IPS-15b (cell line): Measurements from ENCODE around the gene BOLL.
"Not testable (repeated sequence)": the region's sequence is repeated elsewhere in the genome, so short reads cannot be mapped to it uniquely, and the experiment has no call there.

Experiments
- H3K27me3 ChIP-seq: one replicate; pipeline ENCODE4 v1.6.1; 2013; ENCODE audit warnings: low read length; ENCODE audit not compliant: control insufficient read depth, insufficient read depth
- H3K36me3 ChIP-seq: one replicate; pipeline ENCODE4 v1.6.1; 2013; ENCODE audit warnings: low read length; ENCODE audit not compliant: control insufficient read depth, insufficient read depth
- H3K4me1 ChIP-seq: one replicate; pipeline ENCODE4 v1.6.1; 2013; ENCODE audit warnings: mild to moderate bottlenecking, low read length; ENCODE audit not compliant: control insufficient read depth, insufficient read depth
- H3K4me3 ChIP-seq: one replicate; pipeline ENCODE4 v1.5.1; 2013; ENCODE audit warnings: low read depth, low read length
- H3K9ac ChIP-seq: one replicate; pipeline ENCODE4 v1.6.1; 2013; ENCODE audit warnings: low read depth, mild to moderate bottlenecking, low read length
- H3K9me3 ChIP-seq: one replicate; pipeline ENCODE4 v1.6.1; 2013; ENCODE audit warnings: mild to moderate bottlenecking, low read length; ENCODE audit not compliant: control insufficient read depth, insufficient read depth

The BOLL gene

GRCh38 chr2:197786010-197786877 is 1.1 kb upstream of the BOLL start:
- H3K27me3 ChIP-seq: peaks cover 31% of the 10 kb centered on the region
- H3K36me3 ChIP-seq: no peaks in the 10 kb centered on the region
- H3K9ac ChIP-seq: no peak overlapping the region
- peak overlapping the region; percentile 79 for H3K4me3 ChIP-seq
- H3K4me1 ChIP-seq: no peaks in the 10 kb centered on the region
- H3K9me3 ChIP-seq: no peaks in the 10 kb centered on the region

GRCh38 chr2:197782126-197782525 is 3.0 kb downstream of the BOLL start:
- H3K36me3 ChIP-seq: no peaks in the 10 kb centered on the region
- peaks cover 19% of the 10 kb centered on the region for H3K27me3 ChIP-seq
- no peaks in the 10 kb centered on the region for H3K9me3 ChIP-seq
- no peaks in the 10 kb centered on the region for H3K4me1 ChIP-seq
- H3K4me3 ChIP-seq: no peak overlapping the region
- no peak overlapping the region for H3K9ac ChIP-seq

DNA sequence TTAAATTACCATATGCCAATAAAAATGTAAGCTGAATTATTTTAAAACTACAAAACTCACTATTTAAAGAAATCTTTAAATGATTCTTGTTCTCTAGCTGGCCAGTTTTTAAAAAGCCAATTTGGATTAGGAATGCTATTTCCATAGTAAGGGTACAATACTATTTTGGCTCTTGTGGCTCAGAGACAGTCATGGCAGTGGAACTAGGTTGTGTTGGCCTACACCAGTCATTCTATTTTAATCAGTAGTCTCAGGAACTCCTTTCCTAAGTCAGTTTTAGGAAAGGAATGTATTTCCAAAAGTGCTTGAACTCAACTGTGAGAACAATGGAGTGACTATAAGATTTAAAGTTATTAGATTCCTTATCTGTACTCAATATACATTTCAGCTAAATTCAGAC is 5.9 kb downstream of the BOLL start:
- Histone ChIP-seq H3K4me3 (no peak overlapping the region), H3K4me1 (no peaks in the 10 kb centered on the region), H3K9ac (no peak overlapping the region), H3K9me3 (no peaks in the 10 kb centered on the region), H3K36me3 (no peaks in the 10 kb centered on the region), H3K27me3 (no peaks in the 10 kb centered on the region)

DNA sequence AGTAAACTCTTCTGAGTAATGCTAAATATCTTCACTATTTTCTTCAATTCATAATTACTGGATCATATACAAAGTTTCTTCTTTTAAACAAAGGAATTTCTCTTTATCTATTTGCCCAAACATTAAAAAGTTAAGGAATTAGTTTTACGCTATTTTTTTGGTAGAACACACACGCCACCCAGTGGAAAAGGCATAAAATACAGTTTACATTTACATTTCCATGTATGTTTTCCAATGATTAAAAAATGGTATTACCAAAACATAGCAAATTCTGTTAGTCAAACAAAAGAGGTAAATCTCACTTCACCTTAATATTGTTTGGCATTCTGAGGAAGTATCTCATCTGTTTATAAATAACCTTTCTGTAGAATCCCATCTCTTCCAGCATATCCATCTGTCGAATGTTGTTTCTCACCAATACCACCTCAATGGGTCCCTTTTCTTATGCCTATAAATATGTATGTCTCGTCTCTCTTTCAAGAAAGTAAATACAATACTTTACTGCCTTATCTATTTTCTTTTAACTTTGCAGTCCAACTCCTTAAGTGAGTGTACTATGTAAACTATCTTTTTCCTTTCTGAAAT is 7.2 kb downstream of the BOLL start:
- no peak overlapping the region for H3K4me3 ChIP-seq
- no peak overlapping the region for H3K9ac ChIP-seq
- H3K4me1 ChIP-seq: no peaks in the 10 kb centered on the region
- H3K27me3 ChIP-seq: no peaks in the 10 kb centered on the region
- no peaks in the 10 kb centered on the region for H3K9me3 ChIP-seq
- H3K36me3 ChIP-seq: no peaks in the 10 kb centered on the region

DNA sequence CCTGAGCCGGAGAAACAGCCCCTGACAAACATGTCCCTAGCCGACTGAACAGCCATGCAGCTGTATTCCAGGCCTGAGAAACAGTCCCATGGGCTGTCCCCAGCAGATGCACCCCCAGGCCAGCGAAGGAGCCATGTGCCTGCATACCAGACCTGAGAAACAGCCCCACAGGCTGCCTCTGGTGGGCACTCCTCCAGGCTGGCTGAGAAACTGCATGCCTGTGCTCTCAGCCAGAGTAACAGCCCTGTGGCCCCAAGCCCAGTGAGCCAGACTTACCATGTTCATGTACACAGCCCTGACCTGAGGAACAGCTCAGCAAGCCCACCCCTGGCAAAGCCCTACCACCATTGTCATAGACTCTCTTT is 24.8 kb downstream of the BOLL start:
- Histone ChIP-seq H3K9ac (no peak overlapping the region), H3K4me3 (no peak overlapping the region), H3K4me1 (peaks cover 3% of the 10 kb centered on the region), H3K27me3 (no peaks in the 10 kb centered on the region), H3K36me3 (no peaks in the 10 kb centered on the region), H3K9me3 (no peaks in the 10 kb centered on the region)

GRCh38 chr2:197759625-197760292 is 25.4 kb downstream of the BOLL start:
- Histone ChIP-seq H3K9me3 (no peaks in the 10 kb centered on the region), H3K4me1 (peaks cover 3% of the 10 kb centered on the region), H3K9ac (no peak overlapping the region), H3K27me3 (no peaks in the 10 kb centered on the region), H3K36me3 (no peaks in the 10 kb centered on the region), H3K4me3 (no peak overlapping the region)

GRCh38 chr2:197759013-197759412 is 26.1 kb downstream of the BOLL start:
- Histone ChIP-seq H3K4me1 (peaks cover 3% of the 10 kb centered on the region), H3K9me3 (no peaks in the 10 kb centered on the region), H3K36me3 (no peaks in the 10 kb centered on the region), H3K4me3 (no peak overlapping the region), H3K9ac (no peak overlapping the region), H3K27me3 (no peaks in the 10 kb centered on the region)

GRCh38 chr2:197740200-197740599 is 44.9 kb downstream of the BOLL start:
- Histone ChIP-seq H3K36me3 (no peaks in the 10 kb centered on the region), H3K4me3 (no peak overlapping the region), H3K9ac (no peak overlapping the region), H3K27me3 (no peaks in the 10 kb centered on the region), H3K4me1 (no peaks in the 10 kb centered on the region), H3K9me3 (no peaks in the 10 kb centered on the region)

DNA sequence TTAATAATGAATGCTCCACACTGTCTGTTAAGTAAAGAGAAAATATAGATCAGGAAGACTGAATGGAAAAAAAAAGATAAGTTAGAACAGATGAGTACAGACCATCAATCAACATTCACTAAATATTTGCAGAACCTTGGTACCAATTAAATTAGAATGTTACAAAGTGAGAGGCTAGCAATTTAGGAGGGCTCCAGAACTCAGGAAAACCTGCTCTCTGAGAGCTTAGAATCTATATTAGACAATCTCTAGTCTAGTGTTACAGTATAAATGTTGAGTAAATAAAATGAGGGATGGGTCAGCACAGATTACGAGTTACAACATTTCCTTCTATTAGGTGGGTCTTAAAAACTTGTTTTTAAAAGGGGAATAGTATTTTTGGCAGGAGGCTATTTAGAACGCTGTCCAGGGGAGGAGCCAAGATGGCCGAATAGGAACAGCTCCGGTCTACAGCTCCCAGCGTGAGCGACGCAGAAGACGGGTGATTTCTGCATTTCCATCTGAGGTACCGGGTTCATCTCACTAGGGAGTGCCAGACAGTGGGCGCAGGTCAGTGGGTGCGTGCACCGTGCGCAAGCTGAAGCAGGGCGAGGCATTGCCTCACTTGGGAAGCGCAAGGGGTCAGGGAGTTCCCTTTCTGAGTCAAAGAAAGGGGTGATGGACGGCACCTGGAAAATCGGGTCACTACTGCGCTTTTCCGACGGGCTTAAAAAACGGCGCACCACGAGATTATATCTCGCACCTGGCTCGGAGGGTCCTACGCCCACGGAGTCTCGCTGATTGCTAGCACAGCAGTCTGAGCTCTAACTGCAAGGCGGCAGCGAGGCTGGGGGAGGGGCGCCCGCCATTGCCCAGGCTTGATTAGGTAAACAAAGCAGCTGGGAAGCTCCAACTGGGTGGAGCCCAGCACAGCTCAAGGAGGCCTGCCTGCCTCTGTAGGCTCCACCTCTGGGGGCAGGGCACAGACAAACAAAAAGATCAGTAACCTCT is 56.3 kb downstream of the BOLL start:
- not testable (repeated sequence) for H3K4me3 ChIP-seq, H3K36me3 ChIP-seq, H3K4me1 ChIP-seq, H3K27me3 ChIP-seq, H3K9ac ChIP-seq, H3K9me3 ChIP-seq

DNA sequence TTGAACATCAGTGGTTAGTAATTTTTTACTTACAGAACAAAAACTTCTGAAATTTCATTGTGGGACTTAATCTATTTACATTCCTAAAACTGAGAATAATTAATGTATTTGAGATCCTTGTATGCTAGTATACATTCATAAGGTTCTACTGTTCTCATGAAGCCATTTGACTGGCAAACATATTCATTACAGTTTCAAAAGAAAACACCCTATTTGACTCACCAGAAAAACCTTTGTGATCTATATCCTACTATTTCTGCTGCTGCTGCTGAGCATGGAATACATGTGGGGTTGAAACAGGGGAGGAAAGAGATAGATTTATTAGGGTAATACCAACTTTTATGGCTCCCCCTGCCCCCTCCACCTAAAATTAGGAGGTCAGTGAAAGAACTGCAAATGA is 58.1 kb downstream of the BOLL start:
- Histone ChIP-seq H3K4me1 (no peaks in the 10 kb centered on the region), H3K27me3 (no peaks in the 10 kb centered on the region), H3K9ac (no peak overlapping the region), H3K36me3 (no peaks in the 10 kb centered on the region), H3K9me3 (peaks cover 5% of the 10 kb centered on the region), H3K4me3 (no peak overlapping the region)

DNA sequence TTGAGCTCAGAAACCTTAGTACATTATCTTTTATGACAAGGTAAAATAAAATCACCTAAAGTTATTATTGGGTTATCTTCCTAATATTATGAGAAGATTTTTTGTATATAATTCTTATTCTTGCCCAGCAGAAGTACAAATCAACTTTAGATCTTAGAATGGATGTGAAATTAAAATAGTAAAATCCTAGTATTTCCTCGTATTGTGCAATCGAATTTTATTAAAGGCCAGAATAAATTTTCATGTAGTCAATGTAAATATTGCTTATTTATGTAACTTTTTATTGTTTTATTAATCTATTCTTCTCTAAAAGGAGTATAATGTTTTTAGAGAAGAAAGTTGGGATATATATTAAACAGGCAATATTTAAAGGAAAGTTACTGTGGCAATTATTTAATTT is 67.3 kb downstream of the BOLL start:
- H3K27me3 ChIP-seq: no peaks in the 10 kb centered on the region
- H3K4me1 ChIP-seq: no peaks in the 10 kb centered on the region
- no peaks in the 10 kb centered on the region for H3K9me3 ChIP-seq
- H3K4me3 ChIP-seq: no peak overlapping the region
- H3K36me3 ChIP-seq: no peaks in the 10 kb centered on the region
- no peak overlapping the region for H3K9ac ChIP-seq
